ENCODE results near the gene PIP5K1B.

PIP5K1B gene

DNA sequence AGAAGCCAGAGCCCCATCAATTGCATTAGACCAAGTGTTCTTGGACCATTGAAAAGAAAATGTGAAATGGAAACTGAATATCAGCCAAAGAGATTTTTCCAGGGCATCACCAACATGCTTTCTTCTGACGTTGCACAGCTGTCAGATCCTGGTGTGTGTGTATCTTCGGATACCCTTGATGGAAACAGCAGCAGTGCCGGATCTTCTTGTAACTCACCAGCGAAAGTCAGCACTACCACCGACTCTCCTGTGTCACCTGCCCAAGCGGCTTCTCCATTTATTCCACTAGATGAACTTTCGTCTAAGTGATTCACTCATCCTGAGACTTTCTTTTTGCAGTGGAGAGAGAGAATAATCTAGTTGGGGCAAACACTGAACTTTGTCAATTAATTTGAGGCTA, 75.7 kb downstream of the PIP5K1B start:
- peak; percentile 19 for DNase-seq (ENCODE audit: low read depth)
- TF ChIP-seq, protein P1, sequence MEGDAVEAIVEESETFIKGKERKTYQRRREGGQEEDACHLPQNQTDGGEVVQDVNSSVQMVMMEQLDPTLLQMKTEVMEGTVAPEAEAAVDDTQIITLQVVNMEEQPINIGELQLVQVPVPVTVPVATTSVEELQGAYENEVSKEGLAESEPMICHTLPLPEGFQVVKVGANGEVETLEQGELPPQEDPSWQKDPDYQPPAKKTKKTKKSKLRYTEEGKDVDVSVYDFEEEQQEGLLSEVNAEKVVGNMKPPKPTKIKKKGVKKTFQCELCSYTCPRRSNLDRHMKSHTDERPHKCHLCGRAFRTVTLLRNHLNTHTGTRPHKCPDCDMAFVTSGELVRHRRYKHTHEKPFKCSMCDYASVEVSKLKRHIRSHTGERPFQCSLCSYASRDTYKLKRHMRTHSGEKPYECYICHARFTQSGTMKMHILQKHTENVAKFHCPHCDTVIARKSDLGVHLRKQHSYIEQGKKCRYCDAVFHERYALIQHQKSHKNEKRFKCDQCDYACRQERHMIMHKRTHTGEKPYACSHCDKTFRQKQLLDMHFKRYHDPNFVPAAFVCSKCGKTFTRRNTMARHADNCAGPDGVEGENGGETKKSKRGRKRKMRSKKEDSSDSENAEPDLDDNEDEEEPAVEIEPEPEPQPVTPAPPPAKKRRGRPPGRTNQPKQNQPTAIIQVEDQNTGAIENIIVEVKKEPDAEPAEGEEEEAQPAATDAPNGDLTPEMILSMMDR (conservative IDR thresholded peaks at IDR 0.05; ENCODE audit: control insufficient read depth, insufficient read depth, low read depth, low read length) = no peak
- H3K4me3 ChIP-seq (ENCODE audit: control insufficient read depth, low read depth, low read length) = peak overlapping the region; percentile 75

DNA sequence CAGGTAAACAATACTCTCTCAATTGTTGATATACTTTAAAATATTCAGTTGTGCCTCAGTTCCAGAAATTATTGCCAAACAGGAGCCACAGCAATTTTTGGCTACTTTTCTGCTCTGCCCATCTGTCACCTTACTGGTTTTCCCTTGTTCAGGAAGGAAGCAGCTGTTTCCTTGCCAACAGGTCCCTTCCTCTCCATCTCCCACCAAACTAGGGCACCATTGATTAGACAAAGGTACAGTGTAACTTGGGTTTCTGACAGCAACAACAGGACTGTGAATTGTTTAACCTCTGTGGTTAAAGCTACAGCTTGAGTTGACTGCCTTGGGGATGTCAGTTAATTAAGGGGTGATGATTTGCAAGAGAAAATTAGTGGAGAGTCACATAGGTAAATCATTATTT, 76.9 kb downstream of the PIP5K1B start:
- no peak for DNase-seq (ENCODE audit: low read depth)
- H3K4me3 ChIP-seq (ENCODE audit: control insufficient read depth, low read depth, low read length) = no peak overlapping the region
- TF ChIP-seq, protein P1 (conservative IDR thresholded peaks at IDR 0.05; ENCODE audit: control insufficient read depth, insufficient read depth, low read depth, low read length) = no peak

DNA sequence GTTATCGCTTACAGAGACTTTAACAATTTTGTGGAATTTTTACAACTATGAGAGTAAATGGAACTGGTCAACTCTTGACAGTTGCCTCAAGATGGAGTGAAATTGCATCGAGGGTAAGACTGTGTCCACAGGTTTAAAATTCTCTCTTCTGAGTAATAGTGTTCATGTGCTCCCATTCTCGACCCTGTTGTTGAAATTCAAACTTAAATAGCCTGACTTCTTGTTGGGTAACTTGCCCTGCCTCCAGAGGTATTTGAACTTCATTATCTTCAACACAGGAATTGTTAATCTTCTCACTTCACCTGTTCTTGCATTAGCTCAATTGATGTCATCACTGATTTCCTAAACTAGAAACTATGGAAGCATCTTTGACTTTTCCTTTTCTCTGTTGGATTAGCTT, 77.5 kb downstream of the PIP5K1B start:
- DNase-seq (ENCODE audit: low read depth) = no peak
- TF ChIP-seq, protein P1 (conservative IDR thresholded peaks at IDR 0.05; ENCODE audit: control insufficient read depth, insufficient read depth, low read depth, low read length) = no peak
- no peak overlapping the region for H3K4me3 ChIP-seq (ENCODE audit: control insufficient read depth, low read depth, low read length)

DNA sequence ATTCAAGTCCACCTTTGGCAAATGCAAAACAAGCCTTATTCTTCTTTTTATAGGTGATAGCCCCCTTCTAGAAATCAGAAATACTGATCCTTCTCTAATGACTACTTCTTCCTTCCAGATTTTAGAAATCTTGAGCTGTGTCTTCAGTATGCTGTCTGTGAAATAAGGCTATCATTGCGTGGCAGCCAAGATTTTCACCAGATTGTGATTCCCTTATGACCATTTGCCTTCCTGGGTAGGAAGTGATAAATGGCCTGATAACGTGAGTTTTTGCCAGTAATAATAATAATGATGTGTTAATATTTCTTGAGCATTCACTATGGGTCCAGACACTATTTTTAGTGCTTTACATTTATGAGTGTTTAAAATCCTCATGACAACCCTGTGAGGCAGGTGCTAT, 80.9 kb downstream of the PIP5K1B start:
- DNase-seq (ENCODE audit: low read depth) = no peak
- H3K4me3 ChIP-seq (ENCODE audit: control insufficient read depth, low read depth, low read length) = no peak overlapping the region
- TF ChIP-seq, protein P1 (conservative IDR thresholded peaks at IDR 0.05; ENCODE audit: control insufficient read depth, insufficient read depth, low read depth, low read length) = no peak

DNA sequence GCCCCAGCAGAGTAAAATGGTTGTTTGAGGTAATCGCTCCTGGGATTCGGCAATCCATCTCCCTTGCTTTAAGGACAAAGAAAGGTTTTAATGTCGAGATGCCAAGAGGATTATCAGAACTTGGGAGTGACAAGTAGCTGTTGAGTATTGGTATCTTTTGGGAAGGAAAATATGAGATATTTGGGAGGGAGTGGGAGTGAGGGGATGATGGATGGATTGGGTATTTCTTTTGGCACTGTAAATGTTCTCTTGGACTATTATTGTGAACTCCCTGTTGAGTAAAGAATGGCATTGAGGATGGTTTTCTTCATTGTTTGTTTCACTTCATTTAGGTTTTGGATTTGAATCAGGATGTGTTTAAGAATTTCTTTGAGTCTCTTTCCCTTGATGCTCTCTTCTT, 86.1 kb downstream of the PIP5K1B start:
- no peak overlapping the region for H3K4me3 ChIP-seq (ENCODE audit: control insufficient read depth, low read depth, low read length)
- DNase-seq (ENCODE audit: low read depth) = no peak
- TF ChIP-seq, protein P1 (conservative IDR thresholded peaks at IDR 0.05; ENCODE audit: control insufficient read depth, insufficient read depth, low read depth, low read length) = no peak

DNA sequence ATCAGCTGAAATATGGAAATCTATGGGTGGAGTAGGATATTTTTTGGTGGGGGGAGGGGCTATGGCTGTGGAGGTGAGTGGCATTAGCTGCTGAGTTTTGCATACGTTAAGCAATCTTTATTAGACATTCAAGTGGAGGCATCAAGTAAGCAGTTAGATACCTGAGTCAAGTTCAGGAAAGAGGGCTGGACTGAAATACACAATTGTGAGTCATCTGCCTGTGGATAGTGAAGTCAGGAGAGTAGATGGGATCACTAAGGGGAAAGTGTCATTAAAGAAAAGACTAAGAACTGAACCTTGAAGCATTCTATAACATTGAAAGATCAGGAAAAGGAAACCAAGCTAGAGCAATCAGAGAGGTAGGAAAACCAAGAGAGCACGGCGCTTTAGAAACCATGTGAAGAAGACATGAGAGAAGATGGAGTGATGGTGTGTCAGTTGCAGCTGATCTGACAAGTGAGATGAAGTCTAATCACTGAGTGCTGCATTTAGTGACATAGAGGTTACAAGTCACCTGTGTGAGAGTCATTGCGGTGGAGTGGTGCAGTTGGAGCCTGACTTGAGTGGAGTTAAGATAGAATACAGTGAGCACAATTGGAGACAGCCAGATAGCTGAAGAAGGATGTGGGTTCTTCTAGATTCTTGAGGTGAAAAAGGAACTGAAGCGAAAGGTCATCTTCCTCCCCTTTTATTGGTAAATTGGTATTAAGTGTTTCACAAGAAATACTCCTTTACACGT, 88.7 kb downstream of the PIP5K1B start:
- no peak for DNase-seq (ENCODE audit: low read depth)

More for the DNA sequence above, 88.7 kb downstream of the PIP5K1B start:
- TF ChIP-seq, protein P1 (conservative IDR thresholded peaks at IDR 0.05; ENCODE audit: control insufficient read depth, insufficient read depth, low read depth, low read length) = no peak
- H3K4me3 ChIP-seq (ENCODE audit: control insufficient read depth, low read depth, low read length) = no peak overlapping the region

All from fibroblast of mammary gland (primary cell).